ENCODE results near the gene ARHGAP12.

- TF ChIP-seq EZH2 (IDR thresholded peaks at IDR 0.05; ENCODE audit: borderline replicate concordance, low read depth, low read length, severe bottlenecking) (no peak), CTCF (IDR thresholded peaks at IDR 0.05; ENCODE audit: extremely low read depth in 1 of 2, insufficient read depth in 1 of 2, low read depth in 1 of 2, low read length in 2 of 2) (no peak), JUN (IDR thresholded peaks at IDR 0.05; ENCODE audit: borderline replicate concordance, insufficient read depth, insufficient read length, low read depth) (no peak), POLR2AphosphoS5 (IDR thresholded peaks at IDR 0.05; ENCODE audit: insufficient read depth, low read depth, low read length) (no peak), MYC (IDR thresholded peaks at IDR 0.05; ENCODE audit: low read depth, low read length) (no peak), POLR2A (IDR thresholded peaks at IDR 0.05; ENCODE audit: low read depth, low read length) (no peak), FOS (IDR thresholded peaks at IDR 0.05; ENCODE audit: borderline replicate concordance, insufficient read depth, low read length) (no peak), MAX (IDR thresholded peaks at IDR 0.05; ENCODE audit: insufficient read depth, insufficient read length) (no peak), GATA2 (IDR thresholded peaks at IDR 0.05; ENCODE audit: insufficient read depth, insufficient read length, low read depth, low read length) (no peak)
Observed at GRCh38 chr10:31855033-31855432, 73.6 kb downstream of the ARHGAP12 start.

All from endothelial cell of umbilical vein (primary cell).